ENCODE measurements around the gene CTDP1. TPM values are rescaled to one million over a fixed set of nuclear protein-coding genes. Genes with fewer than 3 reads are reported as not detected.
A peak's percentile ranks its signal among the peaks of the same experiment; 100 is the strongest.

Gene CTDP1
- polyA plus RNA-seq, 1 experiment, result 12.9 TPM

- Histone ChIP-seq H3K27me3 (ENCODE audit: control insufficient read depth, insufficient read depth, low read length) (peaks cover 7% of the 10 kb centered on the region; the same call in 1 of the 2 replicates), H3K4me3 (ENCODE audit: low read depth, low read length) (no peak overlapping the region), H3K36me3 (ENCODE audit: control insufficient read depth, insufficient read depth, low read length) (no peaks in the 10 kb centered on the region)
- ChIA-PET POLR2A (interaction anchor here (0.5 kb wide), 1 partner anchor 23 kb away, joined by 13 read pairs; no protein-coding TSS in a partner anchor), CTCF (interaction anchor here (0.9 kb wide), 1 partner anchor 18 kb away, joined by 3 read pairs; no protein-coding TSS in a partner anchor)
- no peak for TF ChIP-seq CTCF (IDR thresholded peaks at IDR 0.05; ENCODE audit: insufficient read depth, low read depth, low read length)
- peak; percentile 3 for DNase-seq (ENCODE audit: low read depth)
Measured at GRCh38 chr18:79765491-79766245, 86.1 kb downstream of the CTDP1 start.

- TF ChIP-seq CTCF (IDR thresholded peaks at IDR 0.05; ENCODE audit: insufficient read depth, low read depth, low read length), result no peak
- Histone ChIP-seq H3K36me3 (ENCODE audit: control insufficient read depth, insufficient read depth, low read length) (no peaks in the 10 kb centered on the region), H3K27me3 (ENCODE audit: control insufficient read depth, insufficient read depth, low read length) (peaks cover 7% of the 10 kb centered on the region; the same call in 1 of the 2 replicates), H3K4me3 (ENCODE audit: low read depth, low read length) (no peak overlapping the region)
- CTCF ChIA-PET, result interaction anchor here (0.9 to 1.8 kb wide), 2 partner anchors 17 to 25 kb away, joined by 3 to 4 read pairs; no protein-coding TSS in a partner anchor
- POLR2A ChIA-PET, result no interaction called here
- DNase-seq (ENCODE audit: low read depth), result no peak
Measured at GRCh38 chr18:79766308-79766707, 86.7 kb downstream of the CTDP1 start.

- CTCF ChIA-PET, result interaction anchor here (1.0 kb wide), 1 partner anchor 8 kb away, joined by 3 read pairs; no protein-coding TSS in a partner anchor
- POLR2A ChIA-PET, result no interaction called here
- Histone ChIP-seq H3K36me3 (ENCODE audit: control insufficient read depth, insufficient read depth, low read length) (no peaks in the 10 kb centered on the region), H3K27me3 (ENCODE audit: control insufficient read depth, insufficient read depth, low read length) (peaks cover 7% of the 10 kb centered on the region; the same call in 1 of the 2 replicates), H3K4me3 (ENCODE audit: low read depth, low read length) (no peak overlapping the region)
- DNase-seq (ENCODE audit: low read depth), result no peak
- TF ChIP-seq CTCF (IDR thresholded peaks at IDR 0.05; ENCODE audit: insufficient read depth, low read depth, low read length), result no peak
Measured at GRCh38 chr18:79768745-79769144, 89.1 kb downstream of the CTDP1 start.

GRCh38 chr18:79769698-79770500, 90.3 kb downstream of the CTDP1 start:
- ChIA-PET CTCF (no interaction called here), POLR2A (no interaction called here)
- DNase-seq (ENCODE audit: low read depth), result no peak
- 0 out of 2 replicates have a peak, but pooled peaks cover 6% of the 10 kb centered on the region for H3K27me3 ChIP-seq (ENCODE audit: control insufficient read depth, insufficient read depth, low read length)
- no peak overlapping the region for H3K4me3 ChIP-seq (ENCODE audit: low read depth, low read length)
- no peak for TF ChIP-seq CTCF (IDR thresholded peaks at IDR 0.05; ENCODE audit: insufficient read depth, low read depth, low read length)
- no peaks in the 10 kb centered on the region for H3K36me3 ChIP-seq (ENCODE audit: control insufficient read depth, insufficient read depth, low read length)

- CTCF ChIA-PET, result no interaction called here
- POLR2A ChIA-PET, result no interaction called here
- DNase-seq (ENCODE audit: low read depth), result no peak
- H3K36me3 ChIP-seq (ENCODE audit: control insufficient read depth, insufficient read depth, low read length), result no peaks in the 10 kb centered on the region
- H3K4me3 ChIP-seq (ENCODE audit: low read depth, low read length), result no peak overlapping the region
- 0 out of 2 replicates have a peak, but pooled peaks cover 6% of the 10 kb centered on the region for H3K27me3 ChIP-seq (ENCODE audit: control insufficient read depth, insufficient read depth, low read length)
- TF ChIP-seq CTCF (IDR thresholded peaks at IDR 0.05; ENCODE audit: insufficient read depth, low read depth, low read length), result no peak
Measured at GRCh38 chr18:79770501-79770815, 90.9 kb downstream of the CTDP1 start.
